Stimulated activated CD8-positive, alpha-beta memory T cell treated with anti-CD3 and anti-CD28 coated beads, Interleukin-4, amount 100 ng/mL, for 4 hours (primary cell): ENCODE results near the gene PKP4.

Experiments used
- DNase-seq, 2 donors: peaks; one replicate each; pipeline ENCODE4 v3.0.0-alpha.2; 2020; ENCODE audit warnings: low read depth in 2 of 2, low spot score in 1 of 2

Gene PKP4

DNA sequence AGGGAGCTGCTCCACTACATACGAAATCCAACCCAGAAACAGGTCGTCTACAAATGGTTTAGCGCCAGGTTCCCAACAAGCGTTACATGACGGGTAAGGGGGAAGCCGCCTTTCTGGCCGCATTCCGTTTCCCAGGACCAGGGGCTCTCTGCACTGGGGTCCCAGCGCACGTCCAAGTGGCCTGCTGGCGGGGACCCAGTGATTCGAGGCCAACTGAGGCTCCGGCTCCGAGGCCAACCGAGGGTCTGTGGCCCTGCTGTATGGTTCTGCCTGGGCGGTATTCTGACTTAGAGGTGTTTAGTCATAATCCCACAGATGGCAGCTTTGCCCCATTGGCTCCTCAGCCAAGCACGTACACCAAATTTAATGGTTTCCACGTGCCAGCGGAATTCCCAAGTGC lies 127.2 kb downstream of the PKP4 start:
- DNase-seq: no peak

DNA sequence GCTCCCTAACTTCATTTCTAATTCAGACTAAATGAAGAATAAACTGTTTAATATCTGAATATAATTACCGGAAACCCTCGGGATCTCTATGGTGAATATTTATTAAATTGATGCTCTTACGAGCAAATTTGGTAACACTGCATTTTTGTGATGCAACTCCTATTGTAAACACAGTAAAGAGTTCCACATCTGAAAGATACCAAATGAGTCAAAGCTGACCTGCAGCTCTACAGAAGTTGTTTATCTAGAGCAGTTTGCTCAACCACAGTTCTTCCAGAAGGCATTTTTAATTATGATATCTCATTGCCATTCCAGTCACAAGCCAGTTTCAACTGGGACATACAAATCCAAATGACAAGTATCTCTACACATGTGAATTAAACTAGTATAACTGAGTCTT lies 129.7 kb downstream of the PKP4 start:
- DNase-seq: no peak

DNA sequence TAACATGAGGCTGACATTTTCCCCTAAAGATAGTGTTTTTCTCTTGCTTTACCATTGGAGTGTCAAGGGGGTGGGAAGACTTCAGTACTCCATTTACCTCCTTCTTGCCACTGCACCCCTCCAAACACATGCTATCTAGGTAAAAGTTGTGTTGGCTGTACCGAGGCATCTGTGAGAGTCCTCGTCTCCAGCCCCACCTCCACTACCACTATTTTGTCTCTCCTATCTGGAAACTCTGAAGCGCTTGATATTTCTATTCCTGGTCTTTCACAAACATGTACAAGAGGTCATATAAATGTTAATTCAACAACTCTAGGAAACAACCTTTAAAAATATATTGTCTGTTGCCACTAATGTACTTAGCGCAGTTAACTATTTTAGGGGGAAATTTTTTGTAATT lies 132.6 kb downstream of the PKP4 start:
- DNase-seq: no peak

DNA sequence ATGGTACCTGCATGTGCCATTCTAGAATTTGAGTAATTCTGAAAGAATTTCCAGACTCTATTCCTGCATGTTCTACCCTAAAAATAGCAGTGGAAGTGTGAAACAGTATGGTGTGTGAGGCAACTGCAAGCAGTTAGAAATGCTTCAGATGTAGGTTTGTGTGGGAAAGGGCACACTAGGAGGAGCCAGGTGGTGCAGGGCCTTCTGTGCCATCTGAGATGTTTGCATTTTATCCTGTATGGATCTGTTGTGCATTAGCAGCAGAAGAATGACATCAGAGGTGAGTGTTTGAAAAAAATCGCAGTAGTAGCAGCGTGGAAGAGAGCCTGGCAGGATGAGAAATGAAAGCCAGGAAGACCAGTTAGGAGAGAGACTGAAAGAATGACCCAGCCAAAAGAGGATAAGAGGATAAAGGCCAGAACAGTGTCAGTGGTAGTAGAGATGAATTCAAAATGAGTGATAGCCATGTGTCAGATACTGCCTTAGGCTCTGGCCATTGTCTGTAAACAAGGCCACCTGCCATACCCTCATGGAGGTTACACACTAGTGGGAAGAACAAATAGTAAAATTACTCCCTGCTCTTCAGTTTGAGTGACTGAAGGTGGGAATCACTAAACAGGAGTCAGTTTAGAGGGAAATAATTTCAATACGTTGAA lies 142.2 kb downstream of the PKP4 start:
- DNase-seq: no peak

DNA sequence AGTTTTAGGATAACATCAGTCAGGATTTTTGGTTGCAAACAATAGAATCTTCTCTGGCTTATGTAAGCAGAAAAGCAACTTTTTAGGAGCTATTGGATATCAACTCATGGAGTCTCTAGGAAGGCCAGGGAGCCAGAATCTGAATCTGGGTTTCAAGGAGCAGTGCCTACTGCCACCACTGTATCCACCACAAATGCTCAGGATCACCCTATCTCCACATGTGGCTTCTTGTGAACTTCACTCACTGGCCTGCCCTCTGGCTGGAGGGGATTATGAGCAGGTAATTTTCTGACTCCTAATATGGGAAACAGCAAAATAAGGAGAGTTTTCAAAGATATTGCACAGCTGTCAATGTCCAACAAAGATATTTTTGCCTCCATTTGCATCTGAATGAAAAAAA lies 142.9 kb downstream of the PKP4 start:
- no peak for DNase-seq

DNA sequence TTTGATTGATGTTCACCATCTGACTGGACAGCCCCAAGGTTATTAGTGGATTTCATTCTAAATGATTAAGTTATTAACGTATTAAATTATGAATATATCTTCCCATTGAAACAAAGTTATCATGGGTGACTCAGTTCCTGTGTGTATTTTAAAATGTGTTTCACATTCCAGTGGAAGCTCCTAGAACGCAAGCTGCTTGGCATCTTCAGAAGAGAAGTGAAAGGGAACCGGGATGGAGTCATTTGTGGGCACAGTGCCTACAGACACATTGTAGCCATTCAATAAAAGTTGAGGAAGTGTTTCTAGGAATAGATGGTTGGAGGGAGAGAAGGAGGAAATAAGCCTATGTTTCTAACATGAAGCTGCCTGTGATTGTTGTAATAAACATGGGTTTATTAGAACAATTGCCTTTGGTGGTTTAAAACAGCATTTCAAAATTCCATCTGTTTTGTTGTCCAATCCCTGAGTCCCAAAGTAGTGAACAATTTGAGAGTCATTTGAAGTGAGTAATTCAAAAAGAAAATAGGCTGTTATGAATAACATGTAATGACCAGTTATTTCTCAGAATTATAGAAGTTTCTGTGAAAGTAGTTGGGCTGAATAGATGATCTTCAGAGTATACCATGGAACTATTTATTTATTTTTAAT lies 143.5 kb downstream of the PKP4 start:
- no peak for DNase-seq

DNA sequence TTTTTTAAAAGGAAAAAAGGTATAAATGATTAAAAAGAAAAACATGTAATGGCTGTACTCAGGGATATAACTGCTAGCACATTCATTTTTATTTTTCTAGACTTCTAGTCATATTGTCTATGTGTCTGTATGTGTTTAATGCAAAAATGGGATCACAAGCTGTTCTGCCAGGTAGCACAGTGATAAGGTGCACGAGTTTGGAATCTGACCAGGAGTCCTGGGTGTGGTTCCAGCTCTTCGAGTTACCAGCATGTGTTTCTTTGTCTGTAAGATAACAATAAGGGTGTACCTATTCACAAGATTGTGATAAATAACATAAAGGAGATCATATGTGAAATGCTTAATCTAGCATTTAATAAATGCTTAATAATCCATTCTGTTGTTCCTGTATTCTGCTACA lies 145.3 kb downstream of the PKP4 start:
- no peak for DNase-seq

DNA sequence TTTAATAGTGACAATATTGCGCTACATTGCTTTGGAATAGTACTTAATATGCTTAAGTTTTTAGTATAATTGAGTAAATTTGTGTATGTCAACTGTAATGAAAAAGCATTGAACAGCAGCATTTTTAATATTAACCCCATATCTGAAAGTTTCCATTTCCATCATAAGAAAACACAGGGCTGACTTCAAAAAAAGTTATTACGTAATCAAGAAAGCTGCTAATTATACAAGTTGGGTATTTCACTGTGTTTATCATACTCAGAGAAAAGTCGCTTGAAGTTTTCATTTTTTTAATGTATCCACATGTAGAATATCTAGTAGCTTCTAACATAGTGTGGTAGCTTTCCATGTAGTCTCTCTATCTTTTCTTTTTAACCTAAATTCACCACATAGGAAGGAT lies 146.5 kb downstream of the PKP4 start:
- DNase-seq: no peak

DNA sequence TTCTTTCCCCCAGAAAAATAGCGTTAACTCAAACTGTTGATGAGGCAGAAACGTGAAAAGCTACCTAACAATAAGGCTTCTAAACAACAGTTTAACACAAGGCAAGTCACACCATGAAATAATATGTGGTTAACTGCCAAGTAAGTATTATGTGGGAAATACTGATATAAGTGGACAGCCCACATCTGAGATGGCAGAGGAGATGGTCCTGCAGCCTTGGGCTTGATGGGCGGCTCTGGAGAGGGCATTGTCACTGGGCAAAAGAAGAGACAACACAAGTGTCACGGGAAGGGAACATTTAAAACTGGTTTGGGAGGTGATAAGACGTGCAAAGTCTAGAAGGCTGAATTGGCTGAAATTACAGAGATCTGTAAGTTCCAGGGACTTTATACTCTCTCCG lies 147.2 kb downstream of the PKP4 start:
- DNase-seq: no peak

DNA sequence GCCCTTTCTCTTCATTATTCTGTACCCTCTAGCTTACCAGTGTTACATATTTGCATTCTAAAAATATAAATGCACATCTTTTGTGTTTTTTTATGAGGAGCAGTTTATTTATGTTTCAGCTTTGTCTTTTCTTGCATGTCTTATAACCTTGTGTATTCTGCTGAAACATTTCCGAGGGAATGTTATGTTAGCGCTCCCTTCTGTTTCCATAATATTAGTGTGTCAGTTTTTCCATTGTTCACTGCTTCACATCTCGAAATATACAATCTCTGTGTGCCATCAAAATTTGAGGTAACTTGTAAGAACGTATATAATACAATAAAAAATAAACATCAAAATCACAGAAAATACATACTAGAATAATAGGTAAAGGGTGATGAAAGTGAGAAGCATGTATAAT lies 153.3 kb downstream of the PKP4 start:
- DNase-seq: no peak

DNA sequence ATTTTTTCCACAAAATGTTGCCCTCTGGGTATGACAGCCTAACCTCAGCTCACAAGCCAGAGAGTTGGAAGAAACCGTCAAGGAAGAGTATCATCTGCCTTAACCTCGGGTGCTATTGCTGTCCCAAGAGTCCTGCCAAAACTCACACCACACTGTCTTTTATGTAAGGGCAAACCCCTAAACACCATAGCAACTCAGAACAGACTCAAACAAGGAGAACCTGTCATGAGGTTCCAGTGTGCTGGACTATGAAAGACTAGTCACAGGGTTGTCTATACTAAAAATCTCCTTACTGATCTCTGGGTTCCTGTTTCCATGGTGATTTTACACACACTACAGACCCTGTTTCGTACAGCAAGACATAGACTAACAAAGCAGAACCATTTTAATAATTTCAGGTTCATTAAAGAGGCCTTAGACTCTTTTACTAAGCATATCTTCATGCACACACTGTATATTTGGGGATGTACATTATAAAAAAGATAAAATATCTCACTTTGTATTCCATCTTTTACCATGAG lies 159.8 kb downstream of the PKP4 start:
- DNase-seq: no peak

DNA sequence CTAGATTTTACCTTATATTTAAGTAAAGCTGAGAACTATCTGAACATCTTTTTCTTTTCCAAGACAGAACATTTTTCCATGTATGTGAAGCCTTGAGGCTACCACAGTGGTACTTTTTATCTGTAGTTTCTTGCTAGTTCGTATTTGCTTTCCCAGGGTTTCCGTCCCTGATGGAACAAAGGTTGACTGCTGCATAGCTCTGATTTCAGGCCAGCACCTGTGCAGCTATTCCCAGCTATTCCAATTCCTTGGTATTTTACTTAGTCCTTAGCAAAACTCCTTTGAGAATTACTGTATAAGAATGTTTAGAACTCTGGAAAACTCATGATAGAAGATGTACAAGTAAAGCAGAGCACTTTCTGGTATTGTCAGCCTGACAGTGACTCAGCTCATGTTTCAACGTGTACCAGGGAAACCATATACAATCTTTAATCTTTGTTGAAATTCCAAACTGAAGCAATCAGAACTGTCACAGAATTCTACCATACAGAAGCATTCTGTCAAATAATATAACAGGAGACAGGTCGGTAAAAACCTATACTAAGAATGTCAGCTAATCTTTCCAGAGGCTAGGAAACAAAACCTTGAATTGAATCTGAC lies 162.2 kb downstream of the PKP4 start:
- DNase-seq: no peak

DNA sequence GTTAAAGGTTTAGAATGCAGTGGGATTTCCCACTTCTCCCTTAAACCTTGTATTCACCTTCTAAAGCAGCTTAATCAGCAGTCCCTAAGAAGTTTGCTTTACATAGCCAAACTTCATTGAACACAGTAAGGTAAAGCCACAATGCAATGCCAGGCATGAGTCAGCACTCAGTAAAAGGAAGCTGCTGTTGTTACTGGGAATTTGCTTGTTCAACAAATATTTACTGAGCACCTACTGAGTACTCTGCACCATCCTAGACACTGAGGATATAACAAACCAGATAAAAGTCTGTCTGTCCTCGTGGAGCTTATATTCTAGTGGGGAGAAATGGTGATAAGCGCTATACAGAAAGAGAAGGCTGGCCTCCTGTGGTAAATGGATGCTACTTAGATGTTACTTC lies 162.7 kb downstream of the PKP4 start:
- no peak for DNase-seq

DNA sequence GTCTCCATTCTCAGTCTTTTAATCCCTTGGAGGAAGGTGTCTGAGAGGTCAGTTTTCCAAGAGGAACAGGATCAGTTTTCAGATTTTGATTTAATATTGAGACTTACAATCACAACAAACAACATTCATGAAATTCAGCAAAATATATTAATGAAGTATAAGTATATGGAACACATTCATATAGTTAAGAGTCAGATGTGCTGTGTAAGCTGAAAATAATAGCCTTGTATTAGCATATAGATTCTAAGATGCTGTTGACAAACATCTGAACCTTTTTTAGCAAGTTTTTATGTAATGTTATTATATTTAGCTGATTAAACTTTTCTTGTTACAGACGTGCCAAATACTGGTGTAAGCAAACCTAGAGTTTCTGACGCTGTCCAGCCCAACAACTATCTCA lies 163.9 kb downstream of the PKP4 start:
- no peak for DNase-seq

DNA sequence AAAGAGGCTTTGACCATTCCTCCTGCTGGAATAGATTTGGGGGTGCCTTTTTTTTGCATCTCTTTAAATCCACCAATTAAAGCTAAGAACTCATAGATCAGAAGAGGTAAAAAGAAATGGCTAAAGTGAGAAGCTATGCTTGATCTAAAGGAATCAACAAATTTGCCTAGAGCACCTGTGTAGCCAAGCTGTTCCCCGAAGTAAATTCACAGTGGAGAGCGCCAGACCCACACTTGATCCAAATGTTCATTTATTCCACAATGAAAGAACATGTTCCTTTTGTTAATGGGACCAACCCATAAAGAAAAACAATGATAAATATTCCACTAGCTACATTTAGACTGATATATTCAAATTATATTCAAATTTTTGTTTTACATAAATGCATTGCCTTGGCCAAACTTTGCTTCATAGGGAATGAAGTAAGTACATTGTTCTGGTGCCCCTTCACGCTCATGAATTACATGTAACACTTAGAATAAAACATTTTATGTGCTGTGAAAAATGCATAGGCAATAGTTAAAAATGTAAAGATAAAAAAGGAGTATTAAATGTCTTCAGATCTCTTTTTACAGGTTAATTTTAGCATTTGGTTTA lies 167.4 kb downstream of the PKP4 start:
- no peak for DNase-seq

DNA sequence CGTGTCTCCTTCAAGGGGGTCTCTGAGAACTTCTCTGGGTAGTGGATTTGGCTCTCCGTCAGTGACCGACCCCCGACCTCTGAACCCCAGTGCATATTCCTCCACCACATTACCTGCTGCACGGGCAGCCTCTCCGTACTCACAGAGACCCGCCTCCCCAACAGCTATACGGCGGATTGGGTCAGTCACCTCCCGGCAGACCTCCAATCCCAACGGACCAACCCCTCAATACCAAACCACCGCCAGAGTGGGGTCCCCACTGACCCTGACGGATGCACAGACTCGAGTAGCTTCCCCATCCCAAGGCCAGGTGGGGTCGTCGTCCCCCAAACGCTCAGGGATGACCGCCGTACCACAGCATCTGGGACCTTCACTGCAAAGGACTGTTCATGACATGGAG lies 168.2 kb downstream of the PKP4 start:
- no peak for DNase-seq

DNA sequence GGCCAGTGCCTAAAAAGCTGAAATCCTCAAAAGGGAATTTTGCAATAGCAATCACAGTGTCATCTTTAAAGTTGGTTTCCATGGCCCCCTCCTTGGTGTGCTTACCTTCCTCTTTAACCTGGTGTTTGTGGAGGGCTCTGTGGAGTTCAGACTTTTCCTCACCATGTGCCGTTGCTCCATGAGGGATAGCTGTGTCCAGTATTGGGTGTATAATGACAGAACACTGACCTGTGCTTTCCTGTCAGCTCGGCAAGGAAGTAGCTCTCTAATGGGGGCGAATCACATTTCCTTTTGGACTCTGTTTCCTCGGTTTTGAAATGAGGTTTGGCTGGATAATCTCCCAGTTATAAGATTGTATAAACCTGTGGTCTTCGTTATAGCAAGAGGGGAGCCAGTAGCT lies 172.4 kb downstream of the PKP4 start:
- DNase-seq: no peak

DNA sequence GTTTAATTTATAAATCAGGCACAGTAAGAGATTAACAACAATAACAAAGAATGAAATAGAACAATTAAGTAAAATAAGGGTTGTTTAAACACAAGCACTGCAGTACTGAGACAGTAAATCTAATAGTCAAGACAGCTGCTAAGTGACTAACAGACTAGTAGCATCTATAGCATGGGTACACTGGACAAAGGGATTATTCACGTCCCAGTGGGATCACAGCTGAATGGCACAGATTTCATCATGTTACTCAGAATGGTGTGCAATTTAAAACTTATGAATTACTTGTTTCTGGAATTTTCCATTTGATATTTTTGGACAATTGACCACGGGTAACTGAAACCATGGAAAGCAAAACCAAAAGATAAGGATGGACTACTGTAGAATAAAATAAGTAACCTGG lies 176.5 kb downstream of the PKP4 start:
- DNase-seq: no peak

DNA sequence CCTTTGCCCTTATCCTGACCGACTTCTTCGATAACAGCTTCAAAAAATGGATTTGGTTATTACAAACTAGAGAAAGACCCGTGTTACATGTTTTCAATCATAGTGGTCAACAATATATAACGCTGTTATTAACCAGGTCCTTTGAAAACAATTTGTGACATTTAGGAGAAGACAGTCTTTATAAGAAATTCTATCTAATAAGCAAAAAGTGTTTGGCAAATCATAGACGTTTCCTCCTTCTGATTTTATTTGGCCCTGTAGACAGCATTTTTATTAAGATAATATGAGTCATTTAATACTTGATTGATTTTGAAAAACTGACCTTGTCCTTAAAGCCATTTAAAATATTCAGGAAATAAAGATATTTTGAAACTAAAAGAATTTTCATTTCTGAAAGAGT lies 177.9 kb downstream of the PKP4 start:
- DNase-seq: no peak

DNA sequence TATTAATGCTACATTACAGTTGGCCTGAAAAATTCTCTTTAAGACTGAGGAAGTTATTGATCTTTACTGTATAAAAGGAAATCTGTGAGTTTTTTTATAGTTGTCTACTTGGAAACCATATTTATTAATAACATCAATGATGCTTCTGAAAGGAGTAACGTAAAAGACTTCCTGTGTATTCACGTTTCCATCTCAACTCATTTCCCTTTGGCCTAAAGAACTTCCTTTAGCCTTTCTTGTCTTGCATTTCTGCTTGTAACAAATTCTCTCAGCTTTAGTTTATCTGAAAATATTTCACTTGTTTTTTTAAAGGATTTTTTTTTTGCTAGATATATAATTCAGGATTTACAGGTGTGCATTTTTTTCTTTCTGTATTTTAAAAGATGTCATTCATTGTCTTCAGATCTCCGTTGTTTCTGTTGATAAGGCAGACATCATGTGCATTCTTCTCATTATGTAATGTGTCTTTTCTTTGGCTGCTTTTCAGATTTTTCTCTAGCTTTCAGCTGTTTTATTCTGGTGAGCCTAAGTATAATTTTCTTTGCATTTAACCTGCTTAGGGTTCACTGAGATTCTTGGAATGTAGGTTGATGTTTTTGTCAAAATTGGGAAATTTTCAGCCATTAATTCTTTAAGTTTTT lies 179.3 kb downstream of the PKP4 start:
- no peak for DNase-seq

DNA sequence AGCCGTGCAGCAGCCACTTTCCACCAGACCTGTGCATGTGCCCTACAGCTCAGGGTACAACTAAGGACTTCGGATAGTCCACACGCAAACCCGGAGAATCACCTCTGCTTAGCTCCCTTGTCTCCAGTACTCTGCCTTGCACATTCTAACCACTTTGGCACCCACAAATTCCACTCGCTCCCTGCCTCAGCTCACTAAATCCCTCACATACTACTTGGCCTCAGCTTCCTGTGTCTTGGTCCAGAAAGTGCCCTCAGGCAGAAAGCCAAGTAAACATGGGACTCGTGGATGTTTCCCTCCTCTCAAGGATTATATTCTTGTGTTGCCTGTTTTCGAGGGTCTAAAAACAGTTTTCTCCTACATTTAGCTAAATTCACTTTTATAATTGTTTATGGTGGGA lies 180.6 kb downstream of the PKP4 start:
- no peak for DNase-seq

DNA sequence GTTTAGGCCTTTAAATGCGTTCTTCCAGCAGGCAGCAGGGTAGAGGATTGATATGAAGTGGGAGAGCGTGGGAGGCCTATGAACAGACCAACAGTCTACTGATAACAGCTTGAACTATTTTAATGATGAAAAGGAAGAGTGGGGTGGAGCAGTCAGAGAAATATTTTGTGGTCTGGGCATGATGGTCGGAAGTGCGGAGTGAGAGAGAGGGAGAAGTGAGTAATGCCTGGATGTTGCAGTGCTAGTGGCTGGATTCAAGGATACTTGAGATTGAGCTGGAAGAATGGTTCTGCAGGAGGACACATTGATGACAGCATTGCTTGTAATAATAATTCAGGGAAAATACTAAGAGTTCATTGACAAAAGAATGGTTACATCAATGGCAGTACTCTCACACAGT lies 187.4 kb downstream of the PKP4 start:
- no peak for DNase-seq
